Panc1 (cell line): Measurements from ENCODE around the gene CGNL1. TPM values are rescaled to one million over a fixed set of nuclear protein-coding genes. Genes with fewer than 3 reads are reported as not detected.

Source experiments
- ATAC-seq: fragments of 200-7000 bp; cut with Tn5 transposase; 2 replicates; pipeline ENCODE4 v1.9.1; 2020; ENCODE audit warnings: mild to moderate bottlenecking, moderate library complexity
- BruUV-seq: library from RNA; stranded (reverse); fragments of 400-500 nt; replicated peaks from 2 replicates; lab custom pipeline; 2021; lab: Mats Ljungman, UMichigan
- CTCF ChIA-PET: fragments of 300-600 bp; sonication (Branson Sonifier 250); formaldehyde crosslinking; loops from one replicate; lab custom pipeline; 2022; ENCODE audit warnings: antibody characterized with exemption; lab: Charles Lee
- POLR2A ChIA-PET: fragments of 300-600 bp; sonication (Branson Sonifier 250); formaldehyde crosslinking; loops from one replicate; lab custom pipeline; 2022; ENCODE audit warnings: antibody characterized with exemption; lab: Charles Lee
- DNase-seq: peaks from one replicate; pipeline ENCODE4 v3.0.0-alpha.2; 2010; ENCODE audit warnings: low read depth, low spot score
- H3K27ac ChIP-seq: 2 replicates; pipeline ENCODE4 v1.5.1; 2011; ENCODE audit warnings: mild to moderate bottlenecking, low read length, inconsistent platforms
- H3K27me3 ChIP-seq: fragments of 200-500 bp; sonication (Bioruptor generic); 2 replicates; pipeline ENCODE4 v1.6.0; 2014; ENCODE audit warnings: low read length, inconsistent platforms; ENCODE audit not compliant: control insufficient read depth, insufficient read depth
- H3K36me3 ChIP-seq: fragments of 200-500 bp; sonication (Bioruptor generic); 2 replicates; pipeline ENCODE4 v1.5.1; 2014; ENCODE audit warnings: inconsistent platforms, mild to moderate bottlenecking, low read length, moderate library complexity; ENCODE audit not compliant: control insufficient read depth, insufficient read depth
- H3K4me1 ChIP-seq: 2 replicates; pipeline ENCODE4 v1.5.1; 2011; ENCODE audit warnings: inconsistent platforms, mild to moderate bottlenecking, low read length, moderate library complexity; ENCODE audit not compliant: control insufficient read depth, insufficient read depth
- H3K4me3 ChIP-seq, 2 experiments: 2 replicates each; pipeline ENCODE4 v1.5.1; 2011 to 2012; ENCODE audit warnings: low read depth in 2 of 2, low read length in 2 of 2, mild to moderate bottlenecking in 2 of 2, inconsistent platforms in 1 of 2, moderate library complexity in 1 of 2
- H3K9me3 ChIP-seq: fragments of 200-500 bp; sonication (Bioruptor generic); 2 replicates; pipeline ENCODE4 v1.5.1; 2014; ENCODE audit warnings: low read depth, mild to moderate bottlenecking, inconsistent platforms, low read length, moderate library complexity; ENCODE audit not compliant: control insufficient read depth, insufficient read depth
- POLR2AphosphoS5 ChIP-seq: IDR thresholded peaks from 2 replicates; pipeline ENCODE4 v1.6.1; 2012; ENCODE audit warnings: mild to moderate bottlenecking, low read depth, low read length, moderate library complexity
- SIN3A ChIP-seq: IDR thresholded peaks from 2 replicates; pipeline ENCODE4 v1.6.1; 2012; ENCODE audit warnings: low read depth, mild to moderate bottlenecking, low read length, moderate library complexity, borderline replicate concordance; ENCODE audit not compliant: insufficient read depth
- TCF7L2 ChIP-seq: IDR thresholded peaks from 2 replicates; pipeline ENCODE4 v1.6.1; 2011; ENCODE audit warnings: mild to moderate bottlenecking, low read depth, low read length, inconsistent platforms
- in situ Hi-C: cut with HindIII; loops from 2 replicates; pipeline ENCODE4 v1.10.0; 2016; ENCODE audit warnings: low sequenced_read_pairs, low pct_unique_long_range_greater_than_20kb
- intact Hi-C: fragments of 100-400 bp; cut with micrococcal nuclease; formaldehyde crosslinking; loops from one replicate; pipeline ENCODE4 v1.10.0; 2022; ENCODE audit not compliant: unreplicated experiment
- total RNA-seq: library from RNA; stranded (reverse); gene quantifications from one replicate; pipeline ENCODE4 v1.2.1, GENCODE V29; 2021; ENCODE audit not compliant: unreplicated experiment
- TF ChIP-seq, protein P1 (sequence below), 2 experiments: IDR thresholded peaks; 2 replicates each; pipeline ENCODE4 v1.6.1; 2011 to 2012; ENCODE audit warnings: low read depth in 2 of 2, control low read depth in 1 of 2, low read length in 1 of 2, mild to moderate bottlenecking in 1 of 2, moderate library complexity in 1 of 2; ENCODE audit not compliant: insufficient read depth in 1 of 2
- TF ChIP-seq, protein P2 (sequence below): fragments of 450-650 bp; IDR thresholded peaks from 2 replicates; pipeline ENCODE4 v1.5.1; 2017; ENCODE audit warnings: mild to moderate bottlenecking

The CGNL1 gene
- total RNA-seq, 1 experiment from 2014 or later = 3.5 TPM

DNA sequence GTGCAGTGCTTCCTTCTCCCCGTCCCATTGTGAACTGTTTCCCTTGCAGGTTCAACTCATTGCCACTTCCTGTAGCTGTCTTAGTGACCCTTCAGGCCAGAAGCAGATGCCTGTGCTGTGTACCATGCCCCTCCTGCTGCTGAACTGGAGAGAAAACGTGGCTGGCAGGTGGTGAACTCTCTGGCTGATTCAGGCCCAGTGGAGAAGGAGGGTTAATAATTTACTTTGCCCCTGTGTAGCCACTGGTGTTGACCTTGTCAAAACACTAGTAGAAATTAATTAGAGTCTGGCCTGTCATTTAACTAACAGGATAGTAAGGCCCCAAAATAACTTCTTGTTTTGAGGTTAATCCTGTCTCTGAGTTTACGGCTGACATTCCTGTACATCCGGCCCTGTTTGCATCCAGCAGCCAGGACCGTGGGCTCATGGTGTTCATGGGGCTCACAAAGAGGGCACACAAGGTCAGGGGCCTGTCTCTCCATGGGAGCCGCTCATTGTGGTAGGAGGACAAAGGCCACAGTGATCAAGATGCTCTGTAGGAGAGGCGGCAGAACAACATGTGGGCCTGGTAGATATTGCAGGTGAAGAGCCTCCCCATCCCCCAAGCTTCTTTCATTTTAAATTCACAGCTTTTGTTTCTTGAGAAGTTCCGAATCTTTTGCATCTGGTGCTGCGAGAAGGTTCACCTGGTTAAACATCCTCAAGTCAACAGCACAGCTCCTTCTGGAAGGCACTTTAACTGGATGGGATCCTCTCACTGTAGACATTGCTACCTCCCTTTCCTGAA, 101.6 kb downstream of the CGNL1 start:
- no peak for DNase-seq
- no peak overlapping the region for H3K4me3 ChIP-seq
- H3K27me3 ChIP-seq = no peaks in the 10 kb centered on the region
- H3K27ac ChIP-seq = no peak overlapping the region
- no peaks in the 10 kb centered on the region for H3K36me3 ChIP-seq
- no TSS peak for BruUV-seq
- POLR2A ChIA-PET = no interaction called here
- H3K9me3 ChIP-seq = no peaks in the 10 kb centered on the region
- TF ChIP-seq SIN3A (no peak), TCF7L2 (no peak)
- TF ChIP-seq, protein P1, sequence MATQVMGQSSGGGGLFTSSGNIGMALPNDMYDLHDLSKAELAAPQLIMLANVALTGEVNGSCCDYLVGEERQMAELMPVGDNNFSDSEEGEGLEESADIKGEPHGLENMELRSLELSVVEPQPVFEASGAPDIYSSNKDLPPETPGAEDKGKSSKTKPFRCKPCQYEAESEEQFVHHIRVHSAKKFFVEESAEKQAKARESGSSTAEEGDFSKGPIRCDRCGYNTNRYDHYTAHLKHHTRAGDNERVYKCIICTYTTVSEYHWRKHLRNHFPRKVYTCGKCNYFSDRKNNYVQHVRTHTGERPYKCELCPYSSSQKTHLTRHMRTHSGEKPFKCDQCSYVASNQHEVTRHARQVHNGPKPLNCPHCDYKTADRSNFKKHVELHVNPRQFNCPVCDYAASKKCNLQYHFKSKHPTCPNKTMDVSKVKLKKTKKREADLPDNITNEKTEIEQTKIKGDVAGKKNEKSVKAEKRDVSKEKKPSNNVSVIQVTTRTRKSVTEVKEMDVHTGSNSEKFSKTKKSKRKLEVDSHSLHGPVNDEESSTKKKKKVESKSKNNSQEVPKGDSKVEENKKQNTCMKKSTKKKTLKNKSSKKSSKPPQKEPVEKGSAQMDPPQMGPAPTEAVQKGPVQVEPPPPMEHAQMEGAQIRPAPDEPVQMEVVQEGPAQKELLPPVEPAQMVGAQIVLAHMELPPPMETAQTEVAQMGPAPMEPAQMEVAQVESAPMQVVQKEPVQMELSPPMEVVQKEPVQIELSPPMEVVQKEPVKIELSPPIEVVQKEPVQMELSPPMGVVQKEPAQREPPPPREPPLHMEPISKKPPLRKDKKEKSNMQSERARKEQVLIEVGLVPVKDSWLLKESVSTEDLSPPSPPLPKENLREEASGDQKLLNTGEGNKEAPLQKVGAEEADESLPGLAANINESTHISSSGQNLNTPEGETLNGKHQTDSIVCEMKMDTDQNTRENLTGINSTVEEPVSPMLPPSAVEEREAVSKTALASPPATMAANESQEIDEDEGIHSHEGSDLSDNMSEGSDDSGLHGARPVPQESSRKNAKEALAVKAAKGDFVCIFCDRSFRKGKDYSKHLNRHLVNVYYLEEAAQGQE (IDR thresholded peaks at IDR 0.05; ENCODE audit: insufficient read depth in 1 of 2, low read depth in 2 of 2, low read length in 1 of 2) = no peak
- H3K4me1 ChIP-seq = no peaks in the 10 kb centered on the region
- CTCF ChIA-PET = no interaction called here
- intact Hi-C loops (no loop called here), in situ Hi-C loops (no loop called here)
- ATAC-seq = no peak

GRCh38 chr15:57479005-57479404, 102.7 kb downstream of the CGNL1 start:
- POLR2A ChIA-PET = no interaction called here
- TF ChIP-seq SIN3A (no peak), TCF7L2 (no peak), POLR2AphosphoS5 (no peak)
- TF ChIP-seq, protein P2, sequence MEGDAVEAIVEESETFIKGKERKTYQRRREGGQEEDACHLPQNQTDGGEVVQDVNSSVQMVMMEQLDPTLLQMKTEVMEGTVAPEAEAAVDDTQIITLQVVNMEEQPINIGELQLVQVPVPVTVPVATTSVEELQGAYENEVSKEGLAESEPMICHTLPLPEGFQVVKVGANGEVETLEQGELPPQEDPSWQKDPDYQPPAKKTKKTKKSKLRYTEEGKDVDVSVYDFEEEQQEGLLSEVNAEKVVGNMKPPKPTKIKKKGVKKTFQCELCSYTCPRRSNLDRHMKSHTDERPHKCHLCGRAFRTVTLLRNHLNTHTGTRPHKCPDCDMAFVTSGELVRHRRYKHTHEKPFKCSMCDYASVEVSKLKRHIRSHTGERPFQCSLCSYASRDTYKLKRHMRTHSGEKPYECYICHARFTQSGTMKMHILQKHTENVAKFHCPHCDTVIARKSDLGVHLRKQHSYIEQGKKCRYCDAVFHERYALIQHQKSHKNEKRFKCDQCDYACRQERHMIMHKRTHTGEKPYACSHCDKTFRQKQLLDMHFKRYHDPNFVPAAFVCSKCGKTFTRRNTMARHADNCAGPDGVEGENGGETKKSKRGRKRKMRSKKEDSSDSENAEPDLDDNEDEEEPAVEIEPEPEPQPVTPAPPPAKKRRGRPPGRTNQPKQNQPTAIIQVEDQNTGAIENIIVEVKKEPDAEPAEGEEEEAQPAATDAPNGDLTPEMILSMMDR = no peak
- TF ChIP-seq, protein P1 (IDR thresholded peaks at IDR 0.05; ENCODE audit: insufficient read depth in 1 of 2, low read depth in 2 of 2, low read length in 1 of 2) = no peak
- H3K4me3 ChIP-seq = no peak overlapping the region
- intact Hi-C loops (no loop called here), in situ Hi-C loops (no loop called here)
- no TSS peak for BruUV-seq
- H3K27me3 ChIP-seq = no peaks in the 10 kb centered on the region
- H3K36me3 ChIP-seq = no peaks in the 10 kb centered on the region
- H3K27ac ChIP-seq = no peak overlapping the region
- no peaks in the 10 kb centered on the region for H3K4me1 ChIP-seq
- no peaks in the 10 kb centered on the region for H3K9me3 ChIP-seq
- ATAC-seq = no peak
- CTCF ChIA-PET = no interaction called here
- DNase-seq = no peak
